WTC11 (cell line): ENCODE results near the gene LYPD3. TPM values are rescaled to one million over a fixed set of nuclear protein-coding genes. Genes with fewer than 3 reads are reported as not detected.

Experiments
- ATAC-seq: fragments of 200-7000 bp; cut with Tn5 transposase; 2 replicates; pipeline ENCODE4 v1.10.0; 2021; ENCODE audit warnings: mild to moderate bottlenecking, moderate library complexity
- CTCF ChIA-PET: fragments of 300-600 bp; sonication (Branson Sonifier 250); formaldehyde crosslinking; loops from one replicate; lab custom pipeline; 2021; ENCODE audit warnings: antibody characterized with exemption; lab: Charles Lee
- POLR2A ChIA-PET: fragments of 350-600 bp; sonication (Branson Sonifier 250); formaldehyde crosslinking; loops from one replicate; lab custom pipeline; 2021; ENCODE audit warnings: antibody characterized with exemption; lab: Charles Lee
- DNase-seq: peaks from one replicate; pipeline ENCODE4 v3.0.0; 2021; ENCODE audit warnings: low spot score
- H3K27ac Mint-ChIP-seq: 2 replicates; pipeline ENCODE4 v1.8.0; 2021; ENCODE audit warnings: mixed read lengths
- H3K27me3 Mint-ChIP-seq: 2 replicates; pipeline ENCODE4 v1.8.0; 2021; ENCODE audit warnings: low read depth, mild to moderate bottlenecking, moderate library complexity, mixed read lengths
- H3K36me3 Mint-ChIP-seq: 2 replicates; pipeline ENCODE4 v1.8.0; 2021; ENCODE audit warnings: mixed read lengths
- H3K4me1 Mint-ChIP-seq: 2 replicates; pipeline ENCODE4 v1.8.0; 2022; ENCODE audit warnings: mixed read lengths
- H3K4me3 Mint-ChIP-seq: 2 replicates; pipeline ENCODE4 v1.8.0; 2021; ENCODE audit warnings: mild to moderate bottlenecking, moderate library complexity, mixed read lengths
- H3K9me3 Mint-ChIP-seq: 2 replicates; pipeline ENCODE4 v1.8.0; 2021; ENCODE audit warnings: mixed read lengths
- CREM ChIP-seq: sonication (generic); formaldehyde crosslinking; IDR thresholded peaks from 2 replicates; pipeline ENCODE4 v1.8.1; 2022; ENCODE audit warnings: mild to moderate bottlenecking, missing genetic modification reagents, moderate library complexity
- CTCF ChIP-seq: fragments of 200-600 bp; IDR thresholded peaks from 2 replicates; pipeline ENCODE4 v1.8.0; 2022; ENCODE audit warnings: antibody characterized with exemption
- ELF4 ChIP-seq: sonication (generic); formaldehyde crosslinking; IDR thresholded peaks from 2 replicates; pipeline ENCODE4 v1.8.1; 2022; ENCODE audit warnings: low read depth, mild to moderate bottlenecking, moderate library complexity, missing genetic modification reagents
- ETV6 ChIP-seq: sonication (generic); formaldehyde crosslinking; IDR thresholded peaks from 2 replicates; pipeline ENCODE4 v1.8.1; 2022; ENCODE audit warnings: mild to moderate bottlenecking, missing genetic modification reagents
- FOXJ3 ChIP-seq: sonication (generic); formaldehyde crosslinking; IDR thresholded peaks from 2 replicates; pipeline ENCODE4 v1.9.0; 2021; ENCODE audit warnings: missing genetic modification reagents, mild to moderate bottlenecking, borderline replicate concordance
- HMGA2 ChIP-seq: fragments of 250-450 bp; sonication (Bioruptor Pico); IDR thresholded peaks from 2 replicates; pipeline ENCODE4 v1.4.0; 2021; ENCODE audit warnings: mild to moderate bottlenecking, moderate library complexity
- JUN ChIP-seq: sonication (generic); formaldehyde crosslinking; IDR thresholded peaks from 2 replicates; pipeline ENCODE4 v1.8.0; 2023; ENCODE audit warnings: mild to moderate bottlenecking, missing genetic modification reagents
- KAT7 ChIP-seq: sonication (generic); formaldehyde crosslinking; IDR thresholded peaks from 2 replicates; pipeline ENCODE4 v1.8.1; 2023; ENCODE audit warnings: missing genetic modification reagents, mild to moderate bottlenecking, borderline replicate concordance
- MYBL2 ChIP-seq: sonication (generic); formaldehyde crosslinking; IDR thresholded peaks from 2 replicates; pipeline ENCODE4 v1.8.1; 2023; ENCODE audit warnings: mild to moderate bottlenecking, moderate library complexity, missing genetic modification reagents
- NFATC4 ChIP-seq: fragments of 250-450 bp; sonication (Bioruptor Pico); IDR thresholded peaks from 2 replicates; pipeline ENCODE4 v1.9.0; 2021; ENCODE audit warnings: mild to moderate bottlenecking
- NFE2L1 ChIP-seq: sonication (generic); formaldehyde crosslinking; IDR thresholded peaks from 2 replicates; pipeline ENCODE4 v1.8.1; 2023; ENCODE audit warnings: missing genetic modification reagents
- NR3C1 ChIP-seq: sonication (generic); formaldehyde crosslinking; conservative IDR thresholded peaks from 2 replicates; pipeline ENCODE4 v1.8.1; 2023; ENCODE audit warnings: low read depth, mild to moderate bottlenecking, missing genetic modification reagents
- TEAD1 ChIP-seq: sonication (generic); formaldehyde crosslinking; IDR thresholded peaks from 2 replicates; pipeline ENCODE4 v1.8.0; 2022; ENCODE audit warnings: mild to moderate bottlenecking, missing genetic modification reagents
- ZNF138 ChIP-seq: sonication (generic); formaldehyde crosslinking; conservative IDR thresholded peaks from 2 replicates; pipeline ENCODE4 v1.8.1; 2022; ENCODE audit warnings: mild to moderate bottlenecking, moderate library complexity, missing genetic modification reagents
- ZNF232 ChIP-seq: sonication (generic); formaldehyde crosslinking; IDR thresholded peaks from 2 replicates; pipeline ENCODE4 v1.8.0; 2022; ENCODE audit warnings: mild to moderate bottlenecking, missing genetic modification reagents
- ZSCAN18 ChIP-seq: fragments of 250-450 bp; sonication (Bioruptor Pico); IDR thresholded peaks from 2 replicates; pipeline ENCODE4 v2.1.2; 2022; ENCODE audit warnings: mild to moderate bottlenecking, moderate library complexity
- total RNA-seq: library from RNA; stranded (reverse); gene quantifications from 3 replicates; pipeline ENCODE4 v1.2.3, GENCODE V29; 2021
- TF ChIP-seq, protein P1 (sequence below): fragments of 250-450 bp; sonication (Bioruptor Pico); IDR thresholded peaks from 2 replicates; pipeline ENCODE4 v1.9.0; 2021; ENCODE audit warnings: mild to moderate bottlenecking
- TF ChIP-seq, protein P2 (sequence below): sonication (generic); formaldehyde crosslinking; IDR thresholded peaks from 2 replicates; pipeline ENCODE4 v1.8.1; 2023; ENCODE audit warnings: mild to moderate bottlenecking, missing genetic modification reagents
- TF ChIP-seq, protein P3 (sequence below): sonication (generic); formaldehyde crosslinking; IDR thresholded peaks from 2 replicates; pipeline ENCODE4 v1.8.0; 2022; ENCODE audit warnings: mild to moderate bottlenecking, missing genetic modification reagents
- TF ChIP-seq, protein P4 (sequence below): fragments of 250-450 bp; sonication (Bioruptor Pico); IDR thresholded peaks from 2 replicates; pipeline ENCODE4 v1.9.0; 2021; ENCODE audit warnings: moderate library complexity, mild to moderate bottlenecking, inconsistent platforms, borderline replicate concordance

Gene LYPD3
- total RNA-seq, 1 experiment from 2014 or later: 3.8 TPM

GRCh38 chr19:43412441-43412840, 53.0 kb downstream of the LYPD3 start:
- DNase-seq: no peak
- Mint-ChIP-seq H3K9me3 (peaks cover 22% of the 10 kb centered on the region), H3K4me3 (no peak overlapping the region), H3K27ac (no peak overlapping the region), H3K36me3 (peaks cover 15% of the 10 kb centered on the region), H3K4me1 (peaks cover 6% of the 10 kb centered on the region), H3K27me3 (peaks cover 2% of the 10 kb centered on the region; the same call in 1 of the 2 replicates)
- CTCF ChIA-PET: interaction anchor here (0.6 kb wide), 1 partner anchor 16 kb away, joined by 3 read pairs; no protein-coding TSS in a partner anchor
- no peak for ATAC-seq
- POLR2A ChIA-PET: no interaction called here
- TF ChIP-seq, protein P1, sequence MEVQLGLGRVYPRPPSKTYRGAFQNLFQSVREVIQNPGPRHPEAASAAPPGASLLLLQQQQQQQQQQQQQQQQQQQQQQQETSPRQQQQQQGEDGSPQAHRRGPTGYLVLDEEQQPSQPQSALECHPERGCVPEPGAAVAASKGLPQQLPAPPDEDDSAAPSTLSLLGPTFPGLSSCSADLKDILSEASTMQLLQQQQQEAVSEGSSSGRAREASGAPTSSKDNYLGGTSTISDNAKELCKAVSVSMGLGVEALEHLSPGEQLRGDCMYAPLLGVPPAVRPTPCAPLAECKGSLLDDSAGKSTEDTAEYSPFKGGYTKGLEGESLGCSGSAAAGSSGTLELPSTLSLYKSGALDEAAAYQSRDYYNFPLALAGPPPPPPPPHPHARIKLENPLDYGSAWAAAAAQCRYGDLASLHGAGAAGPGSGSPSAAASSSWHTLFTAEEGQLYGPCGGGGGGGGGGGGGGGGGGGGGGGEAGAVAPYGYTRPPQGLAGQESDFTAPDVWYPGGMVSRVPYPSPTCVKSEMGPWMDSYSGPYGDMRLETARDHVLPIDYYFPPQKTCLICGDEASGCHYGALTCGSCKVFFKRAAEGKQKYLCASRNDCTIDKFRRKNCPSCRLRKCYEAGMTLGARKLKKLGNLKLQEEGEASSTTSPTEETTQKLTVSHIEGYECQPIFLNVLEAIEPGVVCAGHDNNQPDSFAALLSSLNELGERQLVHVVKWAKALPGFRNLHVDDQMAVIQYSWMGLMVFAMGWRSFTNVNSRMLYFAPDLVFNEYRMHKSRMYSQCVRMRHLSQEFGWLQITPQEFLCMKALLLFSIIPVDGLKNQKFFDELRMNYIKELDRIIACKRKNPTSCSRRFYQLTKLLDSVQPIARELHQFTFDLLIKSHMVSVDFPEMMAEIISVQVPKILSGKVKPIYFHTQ (CRISPR knock-in tag): no peak
- TF ChIP-seq, protein P2, sequence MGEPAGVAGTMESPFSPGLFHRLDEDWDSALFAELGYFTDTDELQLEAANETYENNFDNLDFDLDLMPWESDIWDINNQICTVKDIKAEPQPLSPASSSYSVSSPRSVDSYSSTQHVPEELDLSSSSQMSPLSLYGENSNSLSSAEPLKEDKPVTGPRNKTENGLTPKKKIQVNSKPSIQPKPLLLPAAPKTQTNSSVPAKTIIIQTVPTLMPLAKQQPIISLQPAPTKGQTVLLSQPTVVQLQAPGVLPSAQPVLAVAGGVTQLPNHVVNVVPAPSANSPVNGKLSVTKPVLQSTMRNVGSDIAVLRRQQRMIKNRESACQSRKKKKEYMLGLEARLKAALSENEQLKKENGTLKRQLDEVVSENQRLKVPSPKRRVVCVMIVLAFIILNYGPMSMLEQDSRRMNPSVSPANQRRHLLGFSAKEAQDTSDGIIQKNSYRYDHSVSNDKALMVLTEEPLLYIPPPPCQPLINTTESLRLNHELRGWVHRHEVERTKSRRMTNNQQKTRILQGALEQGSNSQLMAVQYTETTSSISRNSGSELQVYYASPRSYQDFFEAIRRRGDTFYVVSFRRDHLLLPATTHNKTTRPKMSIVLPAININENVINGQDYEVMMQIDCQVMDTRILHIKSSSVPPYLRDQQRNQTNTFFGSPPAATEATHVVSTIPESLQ (CRISPR knock-in tag): no peak
- no peak for TF ChIP-seq FOXJ3 (CRISPR knock-in tag)
- no peak for TF ChIP-seq NR3C1 (CRISPR knock-in tag)
- TF ChIP-seq, protein P3, sequence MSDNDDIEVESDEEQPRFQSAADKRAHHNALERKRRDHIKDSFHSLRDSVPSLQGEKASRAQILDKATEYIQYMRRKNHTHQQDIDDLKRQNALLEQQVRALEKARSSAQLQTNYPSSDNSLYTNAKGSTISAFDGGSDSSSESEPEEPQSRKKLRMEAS (CRISPR knock-in tag): no peak
- TF ChIP-seq JUN (CRISPR knock-in tag): no peak
- no peak for TF ChIP-seq ETV6 (CRISPR knock-in tag)
- no peak for TF ChIP-seq ZNF138 (CRISPR knock-in tag)
- no peak for TF ChIP-seq NFATC4 (CRISPR knock-in tag)
- TF ChIP-seq KAT7 (CRISPR knock-in tag): no peak
- no peak for TF ChIP-seq ELF4 (CRISPR knock-in tag)
- TF ChIP-seq TEAD1: no peak
- TF ChIP-seq, protein P4, sequence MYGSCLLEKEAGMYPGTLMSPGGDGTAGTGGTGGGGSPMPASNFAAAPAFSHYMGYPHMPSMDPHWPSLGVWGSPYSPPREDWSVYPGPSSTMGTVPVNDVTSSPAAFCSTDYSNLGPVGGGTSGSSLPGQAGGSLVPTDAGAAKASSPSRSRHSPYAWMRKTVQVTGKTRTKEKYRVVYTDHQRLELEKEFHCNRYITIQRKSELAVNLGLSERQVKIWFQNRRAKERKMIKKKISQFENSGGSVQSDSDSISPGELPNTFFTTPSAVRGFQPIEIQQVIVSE (CRISPR knock-in tag): no peak
- TF ChIP-seq CTCF: no peak
- TF ChIP-seq ZSCAN18 (CRISPR knock-in tag): no peak
- TF ChIP-seq MYBL2: no peak
- TF ChIP-seq CREM (CRISPR knock-in tag): no peak
- TF ChIP-seq HMGA2 (CRISPR knock-in tag): no peak
- no peak for TF ChIP-seq ZNF232 (CRISPR knock-in tag)
- TF ChIP-seq NFE2L1: no peak

Other genes with a start within 250 kb of the LYPD3 start
- gene PSG9, start 196.1 kb downstream of the LYPD3 start, total RNA-seq: not detected in 3 replicates
- gene CD177, start 111.9 kb downstream of the LYPD3 start, total RNA-seq: 2.0 to 4.5 TPM (median 2.0 TPM) in 3 replicates
- not detected in 3 replicates for gene TEX101, start 50.7 kb downstream of the LYPD3 start, total RNA-seq
- 14.6 to 15.6 TPM (median 14.8 TPM) in 3 replicates for gene PHLDB3, start 39.1 kb upstream of the LYPD3 start, total RNA-seq
- 19.0 to 23.5 TPM (median 21.2 TPM) in 3 replicates for gene ETHE1, start 61.6 kb upstream of the LYPD3 start, total RNA-seq
- gene ZNF575, start 67.6 kb upstream of the LYPD3 start, total RNA-seq: 0.13 to 0.25 TPM in 2 of 3 replicates, not detected in the other
- 46.5 to 50.8 TPM (median 48.3 TPM) in 3 replicates for gene XRCC1, start 109.9 kb upstream of the LYPD3 start, total RNA-seq
- 6.4 to 11.3 TPM (median 10.6 TPM) in 3 replicates for gene PINLYP, start 110.2 kb upstream of the LYPD3 start, total RNA-seq
- 33.6 to 38.1 TPM (median 35.5 TPM) in 3 replicates for gene IRGQ, start 130.5 kb upstream of the LYPD3 start, total RNA-seq
- gene ZNF576, start 131.0 kb upstream of the LYPD3 start, total RNA-seq: 15.9 to 18.5 TPM (median 16.5 TPM) in 3 replicates
- 0.34 to 0.44 TPM (median 0.42 TPM) in 3 replicates for gene SRRM5, start 146.5 kb upstream of the LYPD3 start, total RNA-seq
- 19.2 to 20.1 TPM (median 20.0 TPM) in 3 replicates for gene ZNF428, start 154.0 kb upstream of the LYPD3 start, total RNA-seq
- 12.2 to 13.3 TPM (median 12.4 TPM) in 3 replicates for gene CADM4, start 174.2 kb upstream of the LYPD3 start, total RNA-seq
- gene PLAUR, start 204.6 kb upstream of the LYPD3 start, total RNA-seq: 10.5 to 14.4 TPM (median 13.5 TPM) in 3 replicates